ENCODE data around the gene CALML3. TPM values are rescaled to one million over a fixed set of nuclear protein-coding genes. Genes with fewer than 3 reads are reported as not detected.

CALML3 gene
- total and polyA plus RNA-seq, 2 of the 8 experiments (the other 6 are each of a cell fraction or from before 2014, with no cell fraction given) = not detected

DNA sequence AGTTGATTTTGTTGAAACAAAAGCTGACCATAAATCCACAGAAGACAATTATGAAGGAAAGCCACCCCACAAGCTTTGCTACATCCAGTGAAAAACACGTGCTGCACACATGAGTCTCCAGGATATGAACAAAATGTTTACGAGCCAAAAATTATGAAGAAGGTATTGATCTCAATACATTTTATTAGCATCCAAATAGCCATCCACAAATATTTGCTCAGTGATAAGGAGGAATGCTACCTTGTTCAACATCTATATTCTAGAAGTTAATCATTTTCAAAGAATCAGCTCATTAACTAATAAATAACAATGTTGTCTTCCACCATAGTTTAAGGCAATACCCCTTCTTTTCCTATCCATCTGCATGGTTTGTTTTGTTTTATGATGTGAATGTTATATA is 42.7 kb downstream of the CALML3 start (continued):
- TF ChIP-seq, protein P1, sequence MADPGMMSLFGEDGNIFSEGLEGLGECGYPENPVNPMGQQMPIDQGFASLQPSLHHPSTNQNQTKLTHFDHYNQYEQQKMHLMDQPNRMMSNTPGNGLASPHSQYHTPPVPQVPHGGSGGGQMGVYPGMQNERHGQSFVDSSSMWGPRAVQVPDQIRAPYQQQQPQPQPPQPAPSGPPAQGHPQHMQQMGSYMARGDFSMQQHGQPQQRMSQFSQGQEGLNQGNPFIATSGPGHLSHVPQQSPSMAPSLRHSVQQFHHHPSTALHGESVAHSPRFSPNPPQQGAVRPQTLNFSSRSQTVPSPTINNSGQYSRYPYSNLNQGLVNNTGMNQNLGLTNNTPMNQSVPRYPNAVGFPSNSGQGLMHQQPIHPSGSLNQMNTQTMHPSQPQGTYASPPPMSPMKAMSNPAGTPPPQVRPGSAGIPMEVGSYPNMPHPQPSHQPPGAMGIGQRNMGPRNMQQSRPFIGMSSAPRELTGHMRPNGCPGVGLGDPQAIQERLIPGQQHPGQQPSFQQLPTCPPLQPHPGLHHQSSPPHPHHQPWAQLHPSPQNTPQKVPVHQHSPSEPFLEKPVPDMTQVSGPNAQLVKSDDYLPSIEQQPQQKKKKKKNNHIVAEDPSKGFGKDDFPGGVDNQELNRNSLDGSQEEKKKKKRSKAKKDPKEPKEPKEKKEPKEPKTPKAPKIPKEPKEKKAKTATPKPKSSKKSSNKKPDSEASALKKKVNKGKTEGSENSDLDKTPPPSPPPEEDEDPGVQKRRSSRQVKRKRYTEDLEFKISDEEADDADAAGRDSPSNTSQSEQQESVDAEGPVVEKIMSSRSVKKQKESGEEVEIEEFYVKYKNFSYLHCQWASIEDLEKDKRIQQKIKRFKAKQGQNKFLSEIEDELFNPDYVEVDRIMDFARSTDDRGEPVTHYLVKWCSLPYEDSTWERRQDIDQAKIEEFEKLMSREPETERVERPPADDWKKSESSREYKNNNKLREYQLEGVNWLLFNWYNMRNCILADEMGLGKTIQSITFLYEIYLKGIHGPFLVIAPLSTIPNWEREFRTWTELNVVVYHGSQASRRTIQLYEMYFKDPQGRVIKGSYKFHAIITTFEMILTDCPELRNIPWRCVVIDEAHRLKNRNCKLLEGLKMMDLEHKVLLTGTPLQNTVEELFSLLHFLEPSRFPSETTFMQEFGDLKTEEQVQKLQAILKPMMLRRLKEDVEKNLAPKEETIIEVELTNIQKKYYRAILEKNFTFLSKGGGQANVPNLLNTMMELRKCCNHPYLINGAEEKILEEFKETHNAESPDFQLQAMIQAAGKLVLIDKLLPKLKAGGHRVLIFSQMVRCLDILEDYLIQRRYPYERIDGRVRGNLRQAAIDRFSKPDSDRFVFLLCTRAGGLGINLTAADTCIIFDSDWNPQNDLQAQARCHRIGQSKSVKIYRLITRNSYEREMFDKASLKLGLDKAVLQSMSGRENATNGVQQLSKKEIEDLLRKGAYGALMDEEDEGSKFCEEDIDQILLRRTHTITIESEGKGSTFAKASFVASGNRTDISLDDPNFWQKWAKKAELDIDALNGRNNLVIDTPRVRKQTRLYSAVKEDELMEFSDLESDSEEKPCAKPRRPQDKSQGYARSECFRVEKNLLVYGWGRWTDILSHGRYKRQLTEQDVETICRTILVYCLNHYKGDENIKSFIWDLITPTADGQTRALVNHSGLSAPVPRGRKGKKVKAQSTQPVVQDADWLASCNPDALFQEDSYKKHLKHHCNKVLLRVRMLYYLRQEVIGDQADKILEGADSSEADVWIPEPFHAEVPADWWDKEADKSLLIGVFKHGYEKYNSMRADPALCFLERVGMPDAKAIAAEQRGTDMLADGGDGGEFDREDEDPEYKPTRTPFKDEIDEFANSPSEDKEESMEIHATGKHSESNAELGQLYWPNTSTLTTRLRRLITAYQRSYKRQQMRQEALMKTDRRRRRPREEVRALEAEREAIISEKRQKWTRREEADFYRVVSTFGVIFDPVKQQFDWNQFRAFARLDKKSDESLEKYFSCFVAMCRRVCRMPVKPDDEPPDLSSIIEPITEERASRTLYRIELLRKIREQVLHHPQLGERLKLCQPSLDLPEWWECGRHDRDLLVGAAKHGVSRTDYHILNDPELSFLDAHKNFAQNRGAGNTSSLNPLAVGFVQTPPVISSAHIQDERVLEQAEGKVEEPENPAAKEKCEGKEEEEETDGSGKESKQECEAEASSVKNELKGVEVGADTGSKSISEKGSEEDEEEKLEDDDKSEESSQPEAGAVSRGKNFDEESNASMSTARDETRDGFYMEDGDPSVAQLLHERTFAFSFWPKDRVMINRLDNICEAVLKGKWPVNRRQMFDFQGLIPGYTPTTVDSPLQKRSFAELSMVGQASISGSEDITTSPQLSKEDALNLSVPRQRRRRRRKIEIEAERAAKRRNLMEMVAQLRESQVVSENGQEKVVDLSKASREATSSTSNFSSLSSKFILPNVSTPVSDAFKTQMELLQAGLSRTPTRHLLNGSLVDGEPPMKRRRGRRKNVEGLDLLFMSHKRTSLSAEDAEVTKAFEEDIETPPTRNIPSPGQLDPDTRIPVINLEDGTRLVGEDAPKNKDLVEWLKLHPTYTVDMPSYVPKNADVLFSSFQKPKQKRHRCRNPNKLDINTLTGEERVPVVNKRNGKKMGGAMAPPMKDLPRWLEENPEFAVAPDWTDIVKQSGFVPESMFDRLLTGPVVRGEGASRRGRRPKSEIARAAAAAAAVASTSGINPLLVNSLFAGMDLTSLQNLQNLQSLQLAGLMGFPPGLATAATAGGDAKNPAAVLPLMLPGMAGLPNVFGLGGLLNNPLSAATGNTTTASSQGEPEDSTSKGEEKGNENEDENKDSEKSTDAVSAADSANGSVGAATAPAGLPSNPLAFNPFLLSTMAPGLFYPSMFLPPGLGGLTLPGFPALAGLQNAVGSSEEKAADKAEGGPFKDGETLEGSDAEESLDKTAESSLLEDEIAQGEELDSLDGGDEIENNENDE (IDR thresholded peaks at IDR 0.05; ENCODE audit: insufficient replicate concordance, low read length) = no peak
- TF ChIP-seq JUN (IDR thresholded peaks at IDR 0.05; ENCODE audit: low read depth, low read length) (no peak), EP300 (IDR thresholded peaks at IDR 0.05; ENCODE audit: borderline replicate concordance in 1 of 2, low read depth in 2 of 2, low read length in 2 of 2) (no peak)
- TF ChIP-seq, protein P2, sequence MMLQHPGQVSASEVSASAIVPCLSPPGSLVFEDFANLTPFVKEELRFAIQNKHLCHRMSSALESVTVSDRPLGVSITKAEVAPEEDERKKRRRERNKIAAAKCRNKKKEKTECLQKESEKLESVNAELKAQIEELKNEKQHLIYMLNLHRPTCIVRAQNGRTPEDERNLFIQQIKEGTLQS (IDR thresholded peaks at IDR 0.05; ENCODE audit: insufficient read depth, low read depth, low read length) = no peak

Measured in H1 (cell line).